HCT116 (cell line): ENCODE results near the gene COA1.

Experiments used
- CTCF ChIP-seq, 3 experiments: fragments of 200-600 bp in 1 of 3; sonication (generic) in 1 of 3; IDR thresholded peaks in 2 of 3; conservative IDR thresholded peaks in 1 of 3; 2 replicates each; pipeline ENCODE4 v1.5.1; 2012 to 2017; ENCODE audit warnings: low read depth in 2 of 3, low read length in 2 of 3, antibody characterized with exemption in 1 of 3, borderline replicate concordance in 1 of 3, control low read depth in 1 of 3, mild to moderate bottlenecking in 1 of 3, mixed read lengths in 1 of 3, mixed run types in 1 of 3, moderate library complexity in 1 of 3; ENCODE audit not compliant: insufficient read depth in 1 of 3
- EZH2 ChIP-seq: fragments of 200-600 bp; sonication (generic); IDR thresholded peaks from 2 replicates; pipeline ENCODE4 v1.6.1; 2017; ENCODE audit warnings: antibody characterized with exemption, mixed run types
- POLR2A ChIP-seq: IDR thresholded peaks from 2 replicates; pipeline ENCODE4 v1.7.0; 2011; ENCODE audit warnings: borderline replicate concordance; ENCODE audit not compliant: insufficient read depth, insufficient read length; ENCODE audit errors: extremely low read depth
- RAD21 ChIP-seq: IDR thresholded peaks from 2 replicates; pipeline ENCODE4 v1.6.1; 2012; ENCODE audit warnings: low read depth, mild to moderate bottlenecking
- SRF ChIP-seq: IDR thresholded peaks from 2 replicates; pipeline ENCODE4 v1.6.1; 2012; ENCODE audit warnings: low read depth
- TF ChIP-seq, protein P1 (sequence below): IDR thresholded peaks from 2 replicates; pipeline ENCODE4 v1.6.1; 2012; ENCODE audit warnings: low read depth
- TF ChIP-seq, protein P2 (sequence below): IDR thresholded peaks from 2 replicates; pipeline ENCODE4 v1.6.1; 2011; ENCODE audit warnings: mild to moderate bottlenecking, low read length, moderate library complexity; ENCODE audit not compliant: insufficient replicate concordance; ENCODE audit errors: extremely low read depth

- TF ChIP-seq EZH2 = no peak
- no peak for TF ChIP-seq CTCF (IDR thresholded peaks at IDR 0.05 in 2 of 3, conservative IDR thresholded peaks at IDR 0.05 in 1 of 3; ENCODE audit: borderline replicate concordance in 1 of 3, insufficient read depth in 1 of 3, low read depth in 2 of 3, low read length in 2 of 3)
- TF ChIP-seq POLR2A = no peak
- no peak for TF ChIP-seq RAD21
- TF ChIP-seq, protein P1, sequence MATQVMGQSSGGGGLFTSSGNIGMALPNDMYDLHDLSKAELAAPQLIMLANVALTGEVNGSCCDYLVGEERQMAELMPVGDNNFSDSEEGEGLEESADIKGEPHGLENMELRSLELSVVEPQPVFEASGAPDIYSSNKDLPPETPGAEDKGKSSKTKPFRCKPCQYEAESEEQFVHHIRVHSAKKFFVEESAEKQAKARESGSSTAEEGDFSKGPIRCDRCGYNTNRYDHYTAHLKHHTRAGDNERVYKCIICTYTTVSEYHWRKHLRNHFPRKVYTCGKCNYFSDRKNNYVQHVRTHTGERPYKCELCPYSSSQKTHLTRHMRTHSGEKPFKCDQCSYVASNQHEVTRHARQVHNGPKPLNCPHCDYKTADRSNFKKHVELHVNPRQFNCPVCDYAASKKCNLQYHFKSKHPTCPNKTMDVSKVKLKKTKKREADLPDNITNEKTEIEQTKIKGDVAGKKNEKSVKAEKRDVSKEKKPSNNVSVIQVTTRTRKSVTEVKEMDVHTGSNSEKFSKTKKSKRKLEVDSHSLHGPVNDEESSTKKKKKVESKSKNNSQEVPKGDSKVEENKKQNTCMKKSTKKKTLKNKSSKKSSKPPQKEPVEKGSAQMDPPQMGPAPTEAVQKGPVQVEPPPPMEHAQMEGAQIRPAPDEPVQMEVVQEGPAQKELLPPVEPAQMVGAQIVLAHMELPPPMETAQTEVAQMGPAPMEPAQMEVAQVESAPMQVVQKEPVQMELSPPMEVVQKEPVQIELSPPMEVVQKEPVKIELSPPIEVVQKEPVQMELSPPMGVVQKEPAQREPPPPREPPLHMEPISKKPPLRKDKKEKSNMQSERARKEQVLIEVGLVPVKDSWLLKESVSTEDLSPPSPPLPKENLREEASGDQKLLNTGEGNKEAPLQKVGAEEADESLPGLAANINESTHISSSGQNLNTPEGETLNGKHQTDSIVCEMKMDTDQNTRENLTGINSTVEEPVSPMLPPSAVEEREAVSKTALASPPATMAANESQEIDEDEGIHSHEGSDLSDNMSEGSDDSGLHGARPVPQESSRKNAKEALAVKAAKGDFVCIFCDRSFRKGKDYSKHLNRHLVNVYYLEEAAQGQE = no peak
- TF ChIP-seq, protein P2, sequence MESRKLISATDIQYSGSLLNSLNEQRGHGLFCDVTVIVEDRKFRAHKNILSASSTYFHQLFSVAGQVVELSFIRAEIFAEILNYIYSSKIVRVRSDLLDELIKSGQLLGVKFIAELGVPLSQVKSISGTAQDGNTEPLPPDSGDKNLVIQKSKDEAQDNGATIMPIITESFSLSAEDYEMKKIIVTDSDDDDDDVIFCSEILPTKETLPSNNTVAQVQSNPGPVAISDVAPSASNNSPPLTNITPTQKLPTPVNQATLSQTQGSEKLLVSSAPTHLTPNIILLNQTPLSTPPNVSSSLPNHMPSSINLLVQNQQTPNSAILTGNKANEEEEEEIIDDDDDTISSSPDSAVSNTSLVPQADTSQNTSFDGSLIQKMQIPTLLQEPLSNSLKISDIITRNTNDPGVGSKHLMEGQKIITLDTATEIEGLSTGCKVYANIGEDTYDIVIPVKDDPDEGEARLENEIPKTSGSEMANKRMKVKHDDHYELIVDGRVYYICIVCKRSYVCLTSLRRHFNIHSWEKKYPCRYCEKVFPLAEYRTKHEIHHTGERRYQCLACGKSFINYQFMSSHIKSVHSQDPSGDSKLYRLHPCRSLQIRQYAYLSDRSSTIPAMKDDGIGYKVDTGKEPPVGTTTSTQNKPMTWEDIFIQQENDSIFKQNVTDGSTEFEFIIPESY = no peak
- TF ChIP-seq SRF = no peak
Measured at GRCh38 chr7:43660141-43660540, 69.2 kb downstream of the COA1 start.
